SU-DHL-6 (cell line): ENCODE results near the gene MYPOP.

Experiments used
- H2AFZ ChIP-seq: fragments of 200-600 bp; sonication (generic); 2 replicates; pipeline ENCODE4 v1.6.1; 2014; ENCODE audit warnings: low read depth, mild to moderate bottlenecking, moderate library complexity, mixed read lengths, antibody characterized with exemption, low read length; ENCODE audit not compliant: severe bottlenecking
- H3F3A ChIP-seq: fragments of 200-600 bp; shearing (Covaris generic); 2 replicates; pipeline ENCODE4 v1.6.0; 2016; ENCODE audit warnings: antibody characterized with exemption, mild to moderate bottlenecking; ENCODE audit not compliant: insufficient read depth
- H3K27ac ChIP-seq: fragments of 200-600 bp; sonication (generic); 2 replicates; pipeline ENCODE4 v1.5.1; 2016; ENCODE audit warnings: low read depth, mild to moderate bottlenecking, low read length, moderate library complexity, mixed read lengths
- H3K27me3 ChIP-seq: fragments of 200-600 bp; sonication (generic), shearing (Covaris generic); 2 replicates; pipeline ENCODE4 v1.6.0; 2014; ENCODE audit warnings: mild to moderate bottlenecking, low read length
- H3K36me3 ChIP-seq: fragments of 200-600 bp; sonication (generic); 2 replicates; pipeline ENCODE4 v1.6.1; 2014; ENCODE audit warnings: mild to moderate bottlenecking, low read length, mixed read lengths
- H3K4me2 ChIP-seq: fragments of 300-600, 200-600 bp; shearing (Covaris generic), sonication (generic); 2 replicates; pipeline ENCODE4 v1.6.0; 2014; ENCODE audit warnings: low read length, low read depth, mild to moderate bottlenecking; ENCODE audit not compliant: poor library complexity, severe bottlenecking
- H3K4me3 ChIP-seq: fragments of 200-600 bp; sonication (generic); 2 replicates; pipeline ENCODE4 v1.5.1; 2014; ENCODE audit warnings: antibody characterized with exemption, low read length, mild to moderate bottlenecking, mixed read lengths; ENCODE audit not compliant: insufficient read depth, poor library complexity, severe bottlenecking
- H3K79me2 ChIP-seq: fragments of 200-600 bp; sonication (generic); 2 replicates; pipeline ENCODE4 v1.6.1; 2014; ENCODE audit warnings: mild to moderate bottlenecking, low read length, moderate library complexity; ENCODE audit not compliant: insufficient read depth
- H3K9ac ChIP-seq: fragments of 200-600 bp; sonication (generic); 2 replicates; pipeline ENCODE4 v1.7.0; 2014; ENCODE audit warnings: mild to moderate bottlenecking, low read length
- H3K9me2 ChIP-seq: fragments of 200-600 bp; sonication (generic); replicated peaks from 2 replicates; pipeline ENCODE4 v1.6.1; 2014; ENCODE audit warnings: low read length; ENCODE audit not compliant: insufficient read depth
- H3K9me3 ChIP-seq: fragments of 200-600 bp; sonication (generic); 2 replicates; pipeline ENCODE4 v1.6.1; 2014; ENCODE audit warnings: low read length, mixed read lengths; ENCODE audit not compliant: insufficient read depth
- H4K20me1 ChIP-seq: fragments of 200-600 bp; sonication (generic); 2 replicates; pipeline ENCODE4 v1.6.1; 2014; ENCODE audit warnings: low read depth, mild to moderate bottlenecking, antibody characterized with exemption, low read length, moderate library complexity, mixed read lengths
- EZH2phosphoT487 ChIP-seq: fragments of 200-600 bp; sonication (generic), shearing (Covaris generic); conservative IDR thresholded peaks from 2 replicates; pipeline ENCODE4 v1.6.1; 2018; ENCODE audit warnings: mild to moderate bottlenecking, antibody characterized with exemption, low read length, moderate library complexity, mixed read lengths
- TF ChIP-seq, protein P1 (sequence below): fragments of 200-600 bp; sonication (generic); IDR thresholded peaks from one replicate; pipeline ENCODE4 v1.5.1; 2017; ENCODE audit warnings: antibody characterized with exemption, mild to moderate bottlenecking, low read length, moderate library complexity; ENCODE audit not compliant: insufficient read depth, poor library complexity, severe bottlenecking

The MYPOP gene

GRCh38 chr19:45895519-45895972, 6.9 kb downstream of the MYPOP start:
- Histone ChIP-seq H3K27me3 (no peaks in the 10 kb centered on the region), H3F3A (no peaks in the 10 kb centered on the region), H3K4me2 (no peak overlapping the region), H3K4me3 (no peak overlapping the region), H3K79me2 (peaks cover 1% of the 10 kb centered on the region; the same call in 1 of the 2 replicates), H2AFZ (no peak overlapping the region), H4K20me1 (no peaks in the 10 kb centered on the region), H3K9me3 (no peaks in the 10 kb centered on the region), H3K27ac (no peak overlapping the region), H3K36me3 (no peaks in the 10 kb centered on the region), H3K9ac (no peak overlapping the region), H3K9me2 (no peaks in the 10 kb centered on the region)
- TF ChIP-seq, protein P1, sequence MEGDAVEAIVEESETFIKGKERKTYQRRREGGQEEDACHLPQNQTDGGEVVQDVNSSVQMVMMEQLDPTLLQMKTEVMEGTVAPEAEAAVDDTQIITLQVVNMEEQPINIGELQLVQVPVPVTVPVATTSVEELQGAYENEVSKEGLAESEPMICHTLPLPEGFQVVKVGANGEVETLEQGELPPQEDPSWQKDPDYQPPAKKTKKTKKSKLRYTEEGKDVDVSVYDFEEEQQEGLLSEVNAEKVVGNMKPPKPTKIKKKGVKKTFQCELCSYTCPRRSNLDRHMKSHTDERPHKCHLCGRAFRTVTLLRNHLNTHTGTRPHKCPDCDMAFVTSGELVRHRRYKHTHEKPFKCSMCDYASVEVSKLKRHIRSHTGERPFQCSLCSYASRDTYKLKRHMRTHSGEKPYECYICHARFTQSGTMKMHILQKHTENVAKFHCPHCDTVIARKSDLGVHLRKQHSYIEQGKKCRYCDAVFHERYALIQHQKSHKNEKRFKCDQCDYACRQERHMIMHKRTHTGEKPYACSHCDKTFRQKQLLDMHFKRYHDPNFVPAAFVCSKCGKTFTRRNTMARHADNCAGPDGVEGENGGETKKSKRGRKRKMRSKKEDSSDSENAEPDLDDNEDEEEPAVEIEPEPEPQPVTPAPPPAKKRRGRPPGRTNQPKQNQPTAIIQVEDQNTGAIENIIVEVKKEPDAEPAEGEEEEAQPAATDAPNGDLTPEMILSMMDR = no peak
- TF ChIP-seq EZH2phosphoT487 = no peak

GRCh38 chr19:45890877-45891276, 11.5 kb downstream of the MYPOP start:
- Histone ChIP-seq H3K36me3 (no peaks in the 10 kb centered on the region), H3K4me2 (no peak overlapping the region), H3K27ac (no peak overlapping the region), H3K79me2 (no peaks in the 10 kb centered on the region), H4K20me1 (no peaks in the 10 kb centered on the region), H3K9me2 (no peaks in the 10 kb centered on the region), H3K9ac (no peak overlapping the region), H3F3A (peaks cover 21% of the 10 kb centered on the region), H2AFZ (no peak overlapping the region), H3K4me3 (no peak overlapping the region), H3K9me3 (no peaks in the 10 kb centered on the region), H3K27me3 (no peaks in the 10 kb centered on the region)
- TF ChIP-seq EZH2phosphoT487 = no peak
- TF ChIP-seq, protein P1 = no peak

- H3K9me3 ChIP-seq = no peaks in the 10 kb centered on the region
Observed at GRCh38 chr19:45889210-45889885, 13.1 kb downstream of the MYPOP start.

More at GRCh38 chr19:45889210-45889885, 13.1 kb downstream of the MYPOP start:
- Histone ChIP-seq H3K9me2 (no peaks in the 10 kb centered on the region), H3K4me3 (no peak overlapping the region), H3K79me2 (peaks cover 11% of the 10 kb centered on the region; the same call in 1 of the 2 replicates), H3K27ac (no peak overlapping the region), H3K36me3 (no peaks in the 10 kb centered on the region), H2AFZ (no peak overlapping the region), H3K9ac (no peak overlapping the region), H3K27me3 (no peaks in the 10 kb centered on the region), H3K4me2 (no peak overlapping the region), H4K20me1 (no peaks in the 10 kb centered on the region), H3F3A (peaks cover 21% of the 10 kb centered on the region)
- TF ChIP-seq, protein P1 = no peak
- no peak for TF ChIP-seq EZH2phosphoT487
